Neural cell (in vitro differentiated cells): ENCODE measurements around the gene NLGN4Y. TPM values are rescaled to one million over a fixed set of nuclear protein-coding genes. Genes with fewer than 3 reads are reported as not detected.

Source experiments
- H2AFZ ChIP-seq: fragments of 200-600, 300-800 bp; sonication (generic), shearing (Covaris generic); 2 replicates; pipeline ENCODE4 v1.6.0; 2014; ENCODE audit warnings: low read depth, mild to moderate bottlenecking, antibody characterized with exemption, low read length, moderate library complexity
- H3F3A ChIP-seq: fragments of 200-600 bp; shearing (Covaris generic); 2 replicates; pipeline ENCODE4 v1.6.1; 2016; ENCODE audit warnings: mild to moderate bottlenecking, moderate library complexity, mixed read lengths, antibody characterized with exemption, low read length; ENCODE audit not compliant: insufficient read depth, poor library complexity, severe bottlenecking
- H3K27ac ChIP-seq: fragments of 200-600, 300-800 bp; sonication (generic), shearing (Covaris generic); 2 replicates; pipeline ENCODE4 v1.5.1; 2014; ENCODE audit warnings: mild to moderate bottlenecking, low read length, moderate library complexity
- H3K27me3 ChIP-seq: fragments of 300-800, 200-600 bp; sonication (generic), shearing (Covaris generic); 2 replicates; pipeline ENCODE4 v1.6.0; 2014; ENCODE audit warnings: mild to moderate bottlenecking, low read depth, low read length, moderate library complexity; ENCODE audit not compliant: insufficient read depth
- H3K36me3 ChIP-seq: fragments of 300-800, 200-600 bp; sonication (generic), shearing (Covaris generic); 2 replicates; pipeline ENCODE4 v1.5.1; 2014; ENCODE audit warnings: mild to moderate bottlenecking, antibody characterized with exemption, low read length, moderate library complexity; ENCODE audit not compliant: insufficient read depth
- H3K4me2 ChIP-seq: fragments of 300-800, 200-600 bp; sonication (generic), shearing (Covaris generic); 2 replicates; pipeline ENCODE4 v1.6.0; 2014; ENCODE audit warnings: mild to moderate bottlenecking, low read length
- H3K4me3 ChIP-seq: fragments of 300-800, 200-600 bp; sonication (generic), shearing (Covaris generic); 2 replicates; pipeline ENCODE4 v1.5.1; 2014; ENCODE audit warnings: mild to moderate bottlenecking, low read length, moderate library complexity
- H3K79me2 ChIP-seq: fragments of 200-600 bp; shearing (Covaris generic); replicated peaks from 2 replicates; pipeline ENCODE4 v1.6.0; 2014; ENCODE audit warnings: mild to moderate bottlenecking, low read length, moderate library complexity; ENCODE audit not compliant: insufficient read depth
- H3K9ac ChIP-seq: fragments of 300-800, 200-600 bp; sonication (generic), shearing (Covaris generic); 2 replicates; pipeline ENCODE4 v1.6.1; 2016; ENCODE audit warnings: mild to moderate bottlenecking, low read length, mixed read lengths
- H3K9me2 ChIP-seq: fragments of 200-600 bp; shearing (Covaris generic); 2 replicates; pipeline ENCODE4 v1.6.1; 2016; ENCODE audit warnings: mild to moderate bottlenecking, low read length, mixed read lengths; ENCODE audit not compliant: insufficient read depth
- H3K9me3 ChIP-seq: fragments of 200-600, 300-800 bp; sonication (generic), shearing (Covaris generic); 2 replicates; pipeline ENCODE4 v1.6.1; 2016; ENCODE audit warnings: mild to moderate bottlenecking, mixed run types, low read length, moderate library complexity, mixed read lengths
- H4K20me1 ChIP-seq: fragments of 200-600 bp; shearing (Covaris generic); 2 replicates; pipeline ENCODE4 v1.6.1; 2016; ENCODE audit warnings: mild to moderate bottlenecking, mixed run types; ENCODE audit not compliant: insufficient read depth
- EP300 ChIP-seq: fragments of 450-650 bp; conservative IDR thresholded peaks from 2 replicates; pipeline ENCODE4 v1.6.1; 2014; ENCODE audit warnings: antibody characterized with exemption, mild to moderate bottlenecking, moderate library complexity; ENCODE audit not compliant: poor library complexity, severe bottlenecking
- EZH2 ChIP-seq: fragments of 200-600, 300-800 bp; shearing (Covaris generic), sonication (generic); IDR thresholded peaks from 2 replicates; pipeline ENCODE4 v1.6.1; 2014; ENCODE audit warnings: antibody characterized with exemption, low read length, borderline replicate concordance, mild to moderate bottlenecking; ENCODE audit not compliant: insufficient read depth, poor library complexity, severe bottlenecking
- MXI1 ChIP-seq: fragments of 450-650 bp; conservative IDR thresholded peaks from 2 replicates; pipeline ENCODE4 v1.6.1; 2014; ENCODE audit warnings: antibody characterized with exemption, mild to moderate bottlenecking; ENCODE audit not compliant: poor library complexity, severe bottlenecking
- POLR2AphosphoS5 ChIP-seq: IDR thresholded peaks from 2 replicates; pipeline ENCODE4 v1.6.1; 2012
- RAD21 ChIP-seq: fragments of 450-650 bp; conservative IDR thresholded peaks from 2 replicates; pipeline ENCODE4 v1.6.1; 2014; ENCODE audit warnings: antibody characterized with exemption, mild to moderate bottlenecking, moderate library complexity
- REST ChIP-seq: IDR thresholded peaks from 2 replicates; pipeline ENCODE4 v1.6.1; 2012; ENCODE audit warnings: borderline replicate concordance
- SMC3 ChIP-seq: fragments of 450-650 bp; conservative IDR thresholded peaks from 2 replicates; pipeline ENCODE4 v1.6.1; 2014; ENCODE audit warnings: antibody characterized with exemption, mild to moderate bottlenecking, moderate library complexity; ENCODE audit not compliant: poor library complexity
- TAF1 ChIP-seq: IDR thresholded peaks from 2 replicates; pipeline ENCODE4 v1.6.1; 2012; ENCODE audit warnings: low read depth
- polyA plus RNA-seq: library from polyadenylated mRNA; depleted of rRNA; stranded (reverse); fragments of >200 nt; gene quantifications from 2 replicates; pipeline ENCODE4 v1.2.3, GENCODE V29; 2014
- TF ChIP-seq, protein P1 (sequence below): fragments of 450-650 bp; IDR thresholded peaks from 2 replicates; pipeline ENCODE4 v1.5.1; 2014; ENCODE audit warnings: antibody characterized with exemption, mild to moderate bottlenecking, moderate library complexity; ENCODE audit not compliant: poor library complexity, severe bottlenecking

The NLGN4Y gene
- polyA plus RNA-seq, 1 donor from 2014 or later = 15.2 TPM

DNA sequence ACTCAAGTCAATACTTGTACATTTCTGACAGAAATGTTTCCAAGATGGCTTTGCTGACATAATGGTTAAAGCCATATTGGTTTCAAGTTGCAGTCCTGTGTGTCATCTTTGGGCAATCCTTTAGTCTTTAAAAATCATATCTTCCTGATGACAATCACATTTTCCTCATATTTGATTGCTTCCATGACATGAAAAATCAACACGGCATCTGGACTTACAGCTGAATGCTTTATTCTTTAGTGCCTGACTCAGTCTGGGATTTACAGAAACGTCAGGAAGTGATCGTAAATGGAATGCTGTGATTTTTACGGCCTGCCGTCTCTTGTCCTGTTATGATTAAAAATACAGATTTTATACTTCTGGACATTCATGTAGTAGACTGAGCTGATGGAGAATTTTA, 304.2 kb downstream of the NLGN4Y start:
- no peak overlapping the region for H3K4me2 ChIP-seq
- no peaks in the 10 kb centered on the region for H3F3A ChIP-seq
- no peaks in the 10 kb centered on the region for H4K20me1 ChIP-seq
- H3K9ac ChIP-seq = no peak overlapping the region
- H3K36me3 ChIP-seq = no peaks in the 10 kb centered on the region
- no peak overlapping the region for H3K27ac ChIP-seq
- no peaks in the 10 kb centered on the region for H3K27me3 ChIP-seq
- H3K79me2 ChIP-seq = no peaks in the 10 kb centered on the region
- H3K4me3 ChIP-seq = no peak overlapping the region
- TF ChIP-seq EZH2 = no peak
- TF ChIP-seq, protein P1, sequence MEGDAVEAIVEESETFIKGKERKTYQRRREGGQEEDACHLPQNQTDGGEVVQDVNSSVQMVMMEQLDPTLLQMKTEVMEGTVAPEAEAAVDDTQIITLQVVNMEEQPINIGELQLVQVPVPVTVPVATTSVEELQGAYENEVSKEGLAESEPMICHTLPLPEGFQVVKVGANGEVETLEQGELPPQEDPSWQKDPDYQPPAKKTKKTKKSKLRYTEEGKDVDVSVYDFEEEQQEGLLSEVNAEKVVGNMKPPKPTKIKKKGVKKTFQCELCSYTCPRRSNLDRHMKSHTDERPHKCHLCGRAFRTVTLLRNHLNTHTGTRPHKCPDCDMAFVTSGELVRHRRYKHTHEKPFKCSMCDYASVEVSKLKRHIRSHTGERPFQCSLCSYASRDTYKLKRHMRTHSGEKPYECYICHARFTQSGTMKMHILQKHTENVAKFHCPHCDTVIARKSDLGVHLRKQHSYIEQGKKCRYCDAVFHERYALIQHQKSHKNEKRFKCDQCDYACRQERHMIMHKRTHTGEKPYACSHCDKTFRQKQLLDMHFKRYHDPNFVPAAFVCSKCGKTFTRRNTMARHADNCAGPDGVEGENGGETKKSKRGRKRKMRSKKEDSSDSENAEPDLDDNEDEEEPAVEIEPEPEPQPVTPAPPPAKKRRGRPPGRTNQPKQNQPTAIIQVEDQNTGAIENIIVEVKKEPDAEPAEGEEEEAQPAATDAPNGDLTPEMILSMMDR = no peak
- no peak for TF ChIP-seq REST
- TF ChIP-seq POLR2AphosphoS5 = no peak
- no peak for TF ChIP-seq MXI1
- TF ChIP-seq EP300 = no peak
- no peak overlapping the region for H2AFZ ChIP-seq
- H3K9me2 ChIP-seq = no peaks in the 10 kb centered on the region
- no peaks in the 10 kb centered on the region for H3K9me3 ChIP-seq

- Histone ChIP-seq H4K20me1 (no peaks in the 10 kb centered on the region), H3K27me3 (no peaks in the 10 kb centered on the region), H3K79me2 (no peaks in the 10 kb centered on the region), H3K4me2 (no peak overlapping the region), H3F3A (no peaks in the 10 kb centered on the region), H3K4me3 (no peak overlapping the region), H3K9me2 (no peaks in the 10 kb centered on the region), H3K9ac (no peak overlapping the region), H2AFZ (no peak overlapping the region), H3K9me3 (no peaks in the 10 kb centered on the region), H3K27ac (no peak overlapping the region), H3K36me3 (no peaks in the 10 kb centered on the region)
- no peak for TF ChIP-seq EP300
- TF ChIP-seq SMC3 = no peak
- TF ChIP-seq MXI1 = no peak
- TF ChIP-seq, protein P1 = no peak
- no peak for TF ChIP-seq POLR2AphosphoS5
- no peak for TF ChIP-seq EZH2
- no peak for TF ChIP-seq REST
- TF ChIP-seq TAF1 = no peak
- no peak for TF ChIP-seq RAD21
These were observed 305.1 kb downstream of the NLGN4Y start for GRCh38 chrY:14829366-14829885.
